ENCODE data around the gene AP4M1.

Gene AP4M1, protein sequence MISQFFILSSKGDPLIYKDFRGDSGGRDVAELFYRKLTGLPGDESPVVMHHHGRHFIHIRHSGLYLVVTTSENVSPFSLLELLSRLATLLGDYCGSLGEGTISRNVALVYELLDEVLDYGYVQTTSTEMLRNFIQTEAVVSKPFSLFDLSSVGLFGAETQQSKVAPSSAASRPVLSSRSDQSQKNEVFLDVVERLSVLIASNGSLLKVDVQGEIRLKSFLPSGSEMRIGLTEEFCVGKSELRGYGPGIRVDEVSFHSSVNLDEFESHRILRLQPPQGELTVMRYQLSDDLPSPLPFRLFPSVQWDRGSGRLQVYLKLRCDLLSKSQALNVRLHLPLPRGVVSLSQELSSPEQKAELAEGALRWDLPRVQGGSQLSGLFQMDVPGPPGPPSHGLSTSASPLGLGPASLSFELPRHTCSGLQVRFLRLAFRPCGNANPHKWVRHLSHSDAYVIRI

GRCh38 chr7:100101016-100101862 lies at the start of gene AP4M1, which contains the start of gene MCM7:
TSS of gene AP4M1 (plus strand) at chr7:100101643. CDS start at chr7:100101715, 72 bp downstream.
TSS of gene MCM7 (minus strand) at chr7:100101397. CDS start at chr7:100101294, 103 bp downstream.
- no peaks in the 10 kb centered on the region for H3K9me3 ChIP-seq (ENCODE audit: insufficient read depth, low read length)
- no peaks in the 10 kb centered on the region for H3K27me3 ChIP-seq (ENCODE audit: low read length)
- no peaks in the 10 kb centered on the region for H3K9me2 ChIP-seq (replicated peaks; ENCODE audit: insufficient read depth, low read length)
- peaks cover 13% of the 10 kb centered on the region for H4K20me1 ChIP-seq (ENCODE audit: low read depth, low read length)
- peak within 1 kb of the TSS; percentile 70 for H3K4me2 ChIP-seq (ENCODE audit: low read depth, low read length, poor library complexity, severe bottlenecking)
- peak within 1 kb of the TSS; percentile 94 for H3K4me3 ChIP-seq (ENCODE audit: insufficient read depth, low read length, poor library complexity, severe bottlenecking)
- peaks cover 24% of the 10 kb centered on the region for H3F3A ChIP-seq (ENCODE audit: insufficient read depth)
- peak within 1 kb of the TSS; percentile 100 for H3K9ac ChIP-seq (ENCODE audit: low read length)
- H3K27ac ChIP-seq (ENCODE audit: low read depth, low read length) = peak within 1 kb of the TSS; percentile 95
- TF ChIP-seq CTCF (IDR thresholded peaks at IDR 0.05; ENCODE audit: insufficient read depth, low read length, poor library complexity, severe bottlenecking) (no peak), EZH2phosphoT487 (conservative IDR thresholded peaks at IDR 0.05; ENCODE audit: low read length) (no peak)
- H3K79me2 ChIP-seq (ENCODE audit: insufficient read depth, low read length) = peaks cover 34% of the 10 kb centered on the region
- H2AFZ ChIP-seq (ENCODE audit: low read depth, low read length, severe bottlenecking) = peak within 1 kb of the TSS; percentile 54
- H3K36me3 ChIP-seq (ENCODE audit: low read length) = peaks cover 36% of the 10 kb centered on the region

DNA sequence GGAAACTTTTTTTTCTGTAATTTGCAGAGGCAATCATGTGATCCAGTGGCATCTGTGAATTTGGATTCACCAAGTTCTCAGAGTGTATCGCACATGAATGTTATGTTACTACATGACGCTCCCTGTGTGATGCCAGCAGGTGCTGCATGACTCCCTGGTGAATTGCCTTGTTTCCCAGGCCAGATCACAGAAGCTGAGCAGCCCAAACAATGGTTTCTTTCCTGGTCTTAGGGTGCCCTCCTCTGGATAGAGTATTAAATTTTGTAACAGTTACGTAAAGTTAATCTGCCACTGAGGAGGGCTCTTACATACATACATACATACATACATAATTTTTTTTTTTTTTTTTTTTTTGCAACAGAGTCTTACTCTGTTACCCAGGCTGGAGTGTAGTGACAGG lies 48.2 kb upstream of the AP4M1 start:
- Histone ChIP-seq H3K9ac (ENCODE audit: low read length) (no peak overlapping the region), H3K4me2 (ENCODE audit: low read depth, low read length, poor library complexity, severe bottlenecking) (no peak overlapping the region), H3K79me2 (ENCODE audit: insufficient read depth, low read length) (peaks cover 7% of the 10 kb centered on the region; the same call in 1 of the 2 replicates), H3K36me3 (ENCODE audit: low read length) (no peaks in the 10 kb centered on the region), H3F3A (ENCODE audit: insufficient read depth) (peaks cover 1% of the 10 kb centered on the region; the same call in 1 of the 2 replicates), H2AFZ (ENCODE audit: low read depth, low read length, severe bottlenecking) (no peak overlapping the region), H4K20me1 (ENCODE audit: low read depth, low read length) (no peaks in the 10 kb centered on the region), H3K27me3 (ENCODE audit: low read length) (no peaks in the 10 kb centered on the region), H3K9me3 (ENCODE audit: insufficient read depth, low read length) (no peaks in the 10 kb centered on the region), H3K9me2 (replicated peaks; ENCODE audit: insufficient read depth, low read length) (no peaks in the 10 kb centered on the region), H3K4me3 (ENCODE audit: insufficient read depth, low read length, poor library complexity, severe bottlenecking) (no peak overlapping the region), H3K27ac (ENCODE audit: low read depth, low read length) (no peak overlapping the region)
- TF ChIP-seq EZH2phosphoT487 (conservative IDR thresholded peaks at IDR 0.05; ENCODE audit: low read length) = no peak
- peak; percentile 18 for TF ChIP-seq CTCF (IDR thresholded peaks at IDR 0.05; ENCODE audit: insufficient read depth, low read length, poor library complexity, severe bottlenecking)

DNA sequence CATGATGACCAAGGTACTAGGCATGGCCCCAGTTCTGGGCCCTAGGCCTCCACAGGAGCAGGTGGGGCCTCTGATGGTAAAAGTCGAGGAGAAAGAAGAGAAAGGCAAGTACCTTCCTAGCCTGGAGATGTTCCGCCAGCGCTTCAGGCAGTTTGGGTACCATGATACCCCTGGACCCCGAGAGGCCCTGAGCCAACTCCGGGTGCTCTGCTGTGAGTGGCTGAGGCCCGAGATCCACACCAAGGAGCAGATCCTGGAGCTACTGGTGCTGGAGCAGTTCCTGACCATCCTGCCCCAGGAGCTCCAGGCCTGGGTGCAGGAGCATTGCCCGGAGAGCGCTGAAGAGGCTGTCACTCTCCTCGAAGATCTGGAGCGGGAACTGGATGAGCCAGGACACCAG lies 44.4 kb upstream of the AP4M1 start:
- H3K36me3 ChIP-seq (ENCODE audit: low read length) = no peaks in the 10 kb centered on the region
- no peak overlapping the region for H3K4me3 ChIP-seq (ENCODE audit: insufficient read depth, low read length, poor library complexity, severe bottlenecking)
- TF ChIP-seq CTCF (IDR thresholded peaks at IDR 0.05; ENCODE audit: insufficient read depth, low read length, poor library complexity, severe bottlenecking) (no peak), EZH2phosphoT487 (conservative IDR thresholded peaks at IDR 0.05; ENCODE audit: low read length) (no peak)
- no peaks in the 10 kb centered on the region for H3K9me3 ChIP-seq (ENCODE audit: insufficient read depth, low read length)
- no peaks in the 10 kb centered on the region for H3K27me3 ChIP-seq (ENCODE audit: low read length)
- H3K9ac ChIP-seq (ENCODE audit: low read length) = no peak overlapping the region
- H3K27ac ChIP-seq (ENCODE audit: low read depth, low read length) = no peak overlapping the region
- H3K79me2 ChIP-seq (ENCODE audit: insufficient read depth, low read length) = no peaks in the 10 kb centered on the region
- H2AFZ ChIP-seq (ENCODE audit: low read depth, low read length, severe bottlenecking) = no peak overlapping the region
- H4K20me1 ChIP-seq (ENCODE audit: low read depth, low read length) = no peaks in the 10 kb centered on the region
- no peaks in the 10 kb centered on the region for H3K9me2 ChIP-seq (replicated peaks; ENCODE audit: insufficient read depth, low read length)
- no peak overlapping the region for H3K4me2 ChIP-seq (ENCODE audit: low read depth, low read length, poor library complexity, severe bottlenecking)
- H3F3A ChIP-seq (ENCODE audit: insufficient read depth) = no peaks in the 10 kb centered on the region

All from SU-DHL-6 (cell line).